GM19452 (cell line): ENCODE measurements around the gene ORM1.

Experiments used
- ATAC-seq: cut with Tn5 transposase; IDR thresholded peaks from one replicate; pipeline ENCODE4 v1.9.1; 2021; ENCODE audit not compliant: unreplicated experiment

The ORM1 gene

DNA sequence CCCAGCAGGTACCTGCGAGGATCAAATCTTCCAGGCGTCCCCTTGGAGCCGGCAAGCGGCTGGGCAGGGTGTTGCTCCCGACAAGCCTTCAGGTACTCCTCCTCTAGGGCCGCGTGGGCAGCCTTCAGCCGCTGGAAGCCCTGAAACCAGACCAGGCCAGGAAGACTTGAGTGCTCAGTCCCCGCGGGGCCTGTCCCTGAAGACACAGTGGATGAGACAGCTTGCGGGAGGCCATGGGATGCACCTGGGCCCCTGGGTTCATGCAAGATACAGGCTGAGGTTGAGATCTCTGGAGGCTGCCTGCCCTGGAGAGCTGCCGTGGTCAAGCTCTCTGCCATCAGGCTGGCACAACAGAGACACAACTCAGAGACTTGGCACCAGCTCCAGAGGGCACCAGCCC, 39.5 kb downstream of the ORM1 start:
- ATAC-seq, result no peak

DNA sequence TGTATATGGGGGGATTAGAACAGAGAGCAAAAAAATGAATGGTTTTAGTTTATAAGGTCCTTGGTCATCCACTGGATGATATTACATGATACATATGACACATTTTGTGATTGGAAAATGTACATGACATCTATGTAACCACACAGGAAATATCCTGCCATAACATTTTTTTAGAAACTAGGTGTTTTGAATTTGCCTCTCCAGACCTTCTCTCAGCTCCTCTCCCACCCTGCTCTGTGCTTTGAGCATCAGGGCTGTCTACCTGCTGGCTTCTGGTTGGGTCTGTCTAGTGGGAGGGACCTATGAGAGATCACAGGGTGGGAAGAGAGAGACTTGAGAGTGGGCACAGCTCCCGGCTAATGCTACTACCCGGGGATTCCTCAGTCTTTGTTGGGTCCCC, 40.5 kb downstream of the ORM1 start:
- ATAC-seq, result no peak

DNA sequence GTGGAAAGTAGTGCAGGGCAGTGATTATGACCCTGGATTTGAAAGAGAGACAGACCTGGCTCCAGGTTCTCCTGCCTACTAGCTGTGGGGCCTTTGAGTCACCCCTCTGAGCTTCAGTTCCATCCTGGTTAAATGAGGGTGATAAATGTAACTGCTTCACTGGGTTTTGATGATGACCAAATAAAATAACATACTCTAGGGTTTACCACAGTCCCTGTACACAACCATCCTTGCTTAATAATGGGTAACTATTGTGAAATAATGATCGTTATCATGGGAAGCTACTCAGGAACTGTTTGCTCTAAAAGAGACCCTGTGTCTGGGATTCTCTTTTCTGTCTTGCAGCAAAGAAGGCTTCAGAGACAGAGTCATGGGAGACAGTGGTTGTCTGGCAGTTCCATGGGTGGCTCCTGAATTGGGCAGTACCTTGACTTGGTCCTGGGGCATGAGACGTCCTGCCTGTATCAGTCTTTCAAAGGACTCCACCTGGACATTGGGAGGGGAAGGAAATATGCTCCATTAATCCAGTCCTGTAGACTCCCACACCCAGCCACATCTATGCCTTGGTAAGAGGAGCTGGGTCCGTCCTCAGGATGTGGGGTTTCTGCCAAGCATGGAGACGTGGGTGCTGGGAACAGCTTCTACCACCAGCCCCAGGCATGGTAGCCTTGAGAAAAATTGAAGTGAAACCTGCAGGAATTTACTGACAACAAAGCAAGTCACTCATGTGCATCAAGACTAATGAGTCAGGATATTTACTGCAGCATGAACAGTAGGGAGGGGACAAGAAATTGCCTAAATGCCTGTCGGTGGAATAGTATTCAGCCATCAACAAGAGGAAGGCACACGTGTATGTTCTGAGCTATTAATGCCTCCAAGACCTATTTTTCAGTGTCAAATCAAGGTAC, 41.5 kb downstream of the ORM1 start:
- no peak for ATAC-seq

DNA sequence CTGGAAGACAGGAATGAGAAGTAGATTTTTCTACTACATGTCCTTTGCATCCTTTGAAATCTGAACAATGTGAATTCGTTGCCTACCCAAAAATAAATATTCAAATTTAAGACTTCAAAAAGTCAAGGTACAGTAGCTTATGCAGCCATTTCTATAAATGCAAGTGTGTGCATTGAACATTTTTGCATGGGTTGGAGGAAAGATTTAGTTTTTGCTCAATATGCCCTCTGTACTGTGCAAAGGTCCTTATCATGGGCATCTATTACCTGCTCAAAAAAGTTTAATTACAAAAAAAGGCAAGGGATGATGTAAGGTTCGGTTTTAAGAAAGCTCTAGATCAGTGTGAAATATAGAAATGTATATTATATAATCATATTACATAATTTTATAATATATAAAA, 42.3 kb downstream of the ORM1 start:
- no peak for ATAC-seq

DNA sequence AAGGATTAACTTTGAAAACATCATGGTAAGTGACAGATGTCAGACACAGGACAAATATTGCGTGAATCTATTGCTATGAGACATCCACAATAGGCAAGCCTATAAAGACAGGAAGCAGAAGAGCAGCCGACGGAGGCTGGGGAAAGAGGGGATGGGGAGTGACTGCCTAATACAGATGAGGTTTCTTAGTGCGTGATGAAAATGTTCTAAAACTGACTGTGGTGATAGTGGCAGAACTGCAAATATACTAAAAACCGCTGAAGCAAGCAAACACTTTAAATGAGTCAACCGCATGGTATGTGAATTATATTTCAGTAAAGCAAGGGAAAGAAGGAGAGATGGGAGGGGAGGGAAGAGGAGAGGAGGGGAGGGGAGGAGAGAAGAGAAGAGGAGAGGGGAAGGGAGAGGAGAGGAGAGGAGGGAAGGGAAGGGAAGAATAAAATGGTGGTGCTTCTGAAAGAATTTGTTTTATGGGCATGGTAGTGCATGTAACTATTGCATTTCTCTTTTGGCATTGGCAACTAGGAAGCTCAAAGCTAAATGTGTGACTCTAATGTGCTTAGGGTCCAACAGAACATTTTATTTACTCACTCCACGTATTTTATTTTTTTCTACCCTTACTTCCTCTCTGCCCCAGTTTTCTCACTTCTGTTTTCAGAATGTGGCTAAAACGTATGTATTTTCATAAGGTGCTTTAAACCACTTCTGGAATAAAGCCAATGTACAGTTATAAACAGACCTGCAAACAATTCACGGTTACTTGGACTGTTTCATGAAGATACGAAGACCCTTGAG, 43.6 kb downstream of the ORM1 start:
- ATAC-seq, result peak; percentile 47

DNA sequence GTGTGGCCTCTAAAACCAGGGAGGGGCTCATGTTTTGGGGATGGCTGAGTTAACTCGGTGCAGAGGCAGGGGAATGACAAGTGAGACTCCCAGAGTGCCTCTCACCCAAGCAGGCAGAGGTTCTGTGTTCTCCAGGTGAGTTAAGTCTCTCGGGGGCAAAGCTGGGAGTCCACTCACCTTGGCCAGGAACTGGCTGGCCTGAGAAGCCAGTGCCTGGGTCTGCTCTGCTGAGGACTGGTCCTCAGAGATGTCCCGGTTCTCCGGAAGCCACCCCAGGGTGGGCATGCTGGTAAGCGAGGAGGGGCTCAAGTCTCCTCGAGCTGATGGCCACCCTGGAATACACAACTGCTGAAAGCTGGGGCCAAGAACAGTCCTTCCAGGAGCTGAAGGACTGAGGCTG, 44.5 kb downstream of the ORM1 start:
- ATAC-seq, result no peak

DNA sequence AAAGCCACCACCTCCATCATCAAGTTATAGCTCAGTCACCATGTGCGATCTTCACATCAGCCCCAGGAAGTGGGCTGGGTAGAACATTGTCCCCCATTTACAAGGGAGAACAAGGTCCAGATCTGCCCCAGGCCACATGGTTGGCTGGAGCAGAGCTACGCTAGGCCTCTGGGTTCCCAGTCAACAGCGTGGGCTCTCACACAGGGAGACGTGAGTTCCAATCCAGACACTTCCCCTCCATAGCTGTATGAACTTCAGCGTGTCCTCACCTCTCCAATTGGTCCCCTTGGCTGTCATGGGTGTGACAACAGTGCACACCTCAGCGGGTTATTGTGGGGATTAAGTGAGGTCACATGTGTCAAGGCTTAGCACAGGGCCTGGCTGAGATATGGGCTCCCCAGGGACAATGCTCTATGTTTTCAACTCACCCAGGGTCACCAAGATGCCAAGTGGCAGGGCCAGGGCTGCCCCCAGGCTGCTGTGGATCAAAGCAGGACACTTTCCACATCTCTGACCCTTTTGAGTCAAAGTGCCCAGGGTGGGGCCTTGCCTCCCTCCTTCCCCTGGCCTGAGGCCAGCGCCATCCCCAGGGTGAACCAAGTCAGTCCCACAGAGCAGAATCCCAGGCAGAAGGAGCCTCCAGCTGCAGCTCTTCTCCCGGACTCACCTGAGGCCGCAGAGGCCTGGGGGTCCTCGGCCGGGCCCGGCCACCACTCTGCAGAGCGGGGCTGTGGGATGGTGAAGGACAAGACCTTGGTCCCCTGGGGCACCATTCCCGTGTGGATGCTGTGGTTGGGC, 45.1 kb downstream of the ORM1 start:
- ATAC-seq, result no peak

DNA sequence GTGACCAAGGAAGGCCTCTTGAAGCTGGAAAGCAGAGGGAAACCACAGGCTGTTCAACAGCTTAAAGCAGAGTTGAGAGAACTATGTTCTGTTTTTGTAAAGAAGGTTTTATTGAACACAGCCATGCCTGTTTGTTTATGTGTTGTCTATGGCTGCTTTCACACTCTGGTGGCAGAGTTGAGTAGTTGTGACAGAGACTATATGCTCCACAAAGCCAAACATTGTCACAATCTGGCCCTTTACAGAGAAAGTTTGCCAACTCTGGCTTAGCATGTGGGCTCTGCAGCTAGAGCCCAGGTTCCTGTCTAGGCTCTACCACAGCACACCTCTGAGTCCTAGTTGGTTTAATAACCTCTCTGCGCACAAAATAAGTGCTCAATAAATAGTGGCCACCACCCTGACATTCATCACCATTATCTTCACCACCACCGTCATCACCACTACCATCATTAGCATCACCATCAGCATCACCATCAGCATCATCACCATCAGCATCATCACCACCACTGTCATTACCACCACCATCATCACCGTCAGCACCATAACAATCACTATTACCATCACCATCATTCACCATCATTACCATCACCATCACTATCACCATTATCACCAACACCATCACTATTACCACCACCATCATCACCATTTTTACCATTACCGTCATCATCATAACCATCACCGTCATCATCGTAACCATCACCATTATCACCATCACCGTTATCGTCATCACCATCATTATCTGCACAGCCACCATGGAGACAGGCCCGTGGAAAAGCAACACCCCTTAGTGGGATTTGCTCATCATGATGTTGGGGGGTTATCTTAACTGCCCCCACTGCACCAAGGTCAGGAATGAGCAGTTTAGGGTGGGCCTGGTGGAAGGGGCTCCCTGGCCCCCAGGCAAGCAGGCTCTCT, 46.6 kb downstream of the ORM1 start:
- no peak for ATAC-seq

DNA sequence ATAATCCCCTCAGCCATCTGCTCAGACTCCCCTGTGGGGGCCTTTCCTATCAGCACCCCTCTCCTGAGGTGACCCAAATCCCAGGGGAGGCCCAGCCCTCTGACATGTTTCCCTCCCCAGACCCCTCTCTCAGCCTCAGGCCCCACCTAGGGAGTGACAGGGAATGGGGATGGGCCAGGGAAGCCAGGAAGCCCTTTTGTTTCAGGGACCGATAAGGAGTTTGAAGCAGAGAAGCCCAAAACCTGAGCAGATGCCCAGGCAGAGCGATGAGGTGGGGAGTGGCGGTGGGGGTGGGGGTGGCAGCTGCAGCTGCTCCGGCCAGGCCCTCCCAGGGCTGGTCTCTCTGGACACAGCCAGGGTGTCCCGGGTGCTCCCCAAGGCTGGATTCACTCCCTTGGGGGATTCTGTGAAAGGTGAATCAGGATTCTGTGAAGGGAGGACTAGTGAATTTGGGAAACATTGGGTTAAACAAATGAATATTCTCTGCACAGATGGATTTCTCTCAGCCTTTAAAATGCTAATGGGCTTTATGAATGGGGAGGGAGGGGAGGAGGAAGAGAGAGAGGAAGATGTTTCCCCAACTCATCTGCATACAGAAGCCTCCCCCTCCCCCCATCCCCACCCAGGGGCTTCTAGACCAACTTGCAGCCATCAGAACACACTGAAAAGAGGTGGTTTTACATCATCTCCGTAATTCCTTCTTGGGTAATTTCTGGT, 47.5 kb downstream of the ORM1 start:
- ATAC-seq, result no peak

DNA sequence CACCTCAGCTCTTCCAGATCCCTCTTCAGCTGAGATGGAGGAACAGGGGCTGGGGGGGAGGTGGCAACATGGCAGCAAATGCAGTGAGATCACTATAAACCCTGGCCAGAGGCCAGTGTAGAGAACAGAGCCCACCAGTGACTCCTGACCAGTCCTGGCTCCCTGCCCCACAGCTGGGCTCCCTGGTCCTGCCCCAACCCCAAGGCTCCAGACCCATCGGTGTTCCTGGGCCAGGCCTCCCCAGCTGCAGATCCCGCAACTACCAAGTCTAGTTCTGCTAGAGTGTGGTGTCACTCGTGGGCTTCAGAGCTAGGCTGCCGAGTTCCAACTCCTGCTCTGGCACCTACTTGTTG, 48.0 kb downstream of the ORM1 start:
- no peak for ATAC-seq

DNA sequence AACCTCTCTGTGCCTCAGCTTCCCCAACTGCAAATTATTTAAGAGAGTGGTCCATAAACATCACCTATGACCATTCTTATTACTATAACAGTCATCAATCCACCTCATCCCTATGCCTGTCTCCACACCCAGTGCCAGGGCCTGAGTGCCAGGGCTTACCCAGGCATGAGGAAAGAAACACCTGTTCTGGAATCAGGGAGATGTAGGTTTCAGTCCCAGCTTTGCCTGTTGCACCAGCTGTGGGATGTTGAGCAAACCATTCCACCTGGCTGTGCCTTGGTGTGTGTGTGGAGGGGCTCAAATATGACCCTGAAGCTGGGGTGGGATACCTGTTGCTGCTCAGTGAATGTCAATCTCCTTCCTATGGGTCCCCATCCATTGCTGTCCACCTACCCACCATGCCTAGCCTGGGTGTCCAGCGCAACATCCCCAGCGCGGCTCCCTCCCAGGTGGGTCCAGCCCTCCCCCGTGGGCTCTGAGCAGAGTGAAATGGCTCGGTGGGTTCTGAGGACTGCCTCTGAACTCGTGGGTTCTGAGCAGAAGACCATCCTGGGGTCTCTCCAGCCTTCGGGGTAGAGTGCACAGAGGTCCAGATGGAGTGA, 48.5 kb downstream of the ORM1 start:
- no peak for ATAC-seq

DNA sequence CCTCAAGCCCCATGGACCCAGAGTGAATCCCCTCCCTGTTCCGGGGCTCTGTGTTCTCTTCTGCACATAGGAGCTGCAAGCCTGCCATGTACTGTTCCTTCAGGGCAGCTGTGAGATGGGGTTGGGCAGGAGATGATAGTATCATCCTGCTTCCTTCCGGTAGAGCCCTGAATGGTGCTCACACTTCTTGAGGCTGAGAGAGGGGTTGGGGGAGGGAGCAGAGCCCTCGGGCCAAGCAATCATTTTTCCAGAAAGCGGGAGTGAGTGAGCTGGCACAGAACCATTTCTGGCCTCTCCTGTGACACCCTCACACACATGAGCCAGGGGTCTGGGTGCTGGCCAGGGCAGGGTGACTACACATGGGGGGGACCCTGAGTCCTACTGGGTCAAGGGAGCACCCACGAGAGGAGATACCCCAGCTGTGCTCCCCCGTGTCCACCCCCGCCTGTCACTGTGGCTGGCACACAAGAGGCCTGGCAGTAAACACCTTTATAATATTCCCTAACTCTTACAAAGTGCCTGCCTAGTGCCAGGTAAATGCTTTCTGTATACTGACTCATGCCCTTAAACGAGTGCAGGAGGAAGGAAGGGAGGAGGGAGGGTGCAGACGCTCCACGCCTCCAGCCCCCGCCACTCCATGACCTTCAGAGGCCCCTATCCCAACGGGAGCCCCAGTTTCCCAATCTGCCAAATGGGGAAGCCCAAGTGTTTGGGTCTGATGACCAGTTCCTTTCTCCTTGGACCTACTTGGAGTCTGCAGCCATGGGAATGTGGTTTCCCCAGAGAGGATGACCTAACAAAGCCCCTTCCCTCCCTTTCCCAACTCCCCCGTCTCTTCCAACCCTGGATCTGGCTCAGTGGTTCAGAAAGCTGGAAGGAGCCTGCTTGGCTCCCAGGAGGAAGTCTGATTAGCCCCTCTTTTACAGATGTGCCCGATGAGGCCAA, 49.3 kb downstream of the ORM1 start:
- ATAC-seq, result no peak

DNA sequence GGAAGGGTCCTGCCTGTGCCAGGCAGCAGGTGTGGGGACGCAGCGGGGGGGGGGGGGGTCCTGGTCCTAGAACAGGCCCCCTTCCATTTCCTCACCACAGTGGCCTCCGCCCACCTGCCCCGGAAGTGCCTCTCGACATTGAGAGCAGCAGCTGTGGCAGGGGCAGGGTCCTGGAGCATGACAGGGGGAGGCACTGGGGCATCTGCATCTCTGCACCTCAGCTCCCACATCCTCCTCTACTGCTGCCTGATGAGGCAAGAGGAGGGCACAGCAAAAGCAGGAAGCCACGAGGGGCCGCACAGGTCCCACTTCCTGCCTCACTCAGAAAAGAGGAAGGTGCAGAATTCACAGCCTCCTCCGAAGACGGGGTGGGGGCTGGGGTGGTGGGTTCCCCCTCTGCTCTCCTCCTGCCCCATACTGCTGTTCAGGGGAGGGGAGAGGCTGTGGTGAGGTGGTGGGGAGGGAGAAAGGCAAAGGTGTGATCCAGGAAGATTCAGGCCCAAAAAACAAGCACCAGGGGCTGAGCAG, 50.1 kb downstream of the ORM1 start:
- ATAC-seq, result peak; percentile 94

DNA sequence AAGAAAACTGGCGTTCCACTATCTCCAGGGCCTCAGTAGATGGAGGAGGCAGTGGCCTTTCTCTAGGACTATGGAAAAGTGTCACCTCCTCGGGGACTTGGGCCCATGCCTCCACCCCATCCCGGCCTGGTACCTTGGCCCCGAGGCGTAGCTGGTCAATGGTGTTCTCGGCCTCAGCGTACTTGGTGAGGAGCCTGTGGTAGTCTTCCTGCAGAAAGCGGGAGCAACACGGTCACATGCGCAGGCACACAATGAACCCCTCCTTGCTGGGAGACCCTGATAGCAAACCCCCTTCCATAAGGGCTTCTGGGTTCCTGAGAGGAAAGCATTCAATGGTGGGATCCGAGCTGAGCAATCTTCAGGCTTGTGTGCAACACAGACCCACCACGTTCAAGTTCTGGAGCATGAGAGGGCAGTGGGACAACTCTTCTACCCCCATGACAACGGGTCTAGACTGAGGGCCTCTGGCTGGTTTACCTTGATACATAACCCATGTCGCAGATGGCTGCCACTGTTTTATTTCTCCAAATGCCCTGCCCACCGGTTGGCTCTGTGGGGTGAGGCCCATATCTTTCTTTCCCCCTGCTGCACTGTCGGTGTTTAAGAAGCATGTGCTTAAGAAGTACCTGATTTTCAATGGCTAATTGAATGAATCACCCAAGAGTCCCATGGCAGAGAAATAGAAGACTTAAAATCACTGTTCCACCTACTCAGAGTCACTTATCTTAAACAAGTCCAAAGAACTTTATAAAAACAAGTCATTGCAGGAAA, 51.2 kb downstream of the ORM1 start:
- ATAC-seq, result no peak

DNA sequence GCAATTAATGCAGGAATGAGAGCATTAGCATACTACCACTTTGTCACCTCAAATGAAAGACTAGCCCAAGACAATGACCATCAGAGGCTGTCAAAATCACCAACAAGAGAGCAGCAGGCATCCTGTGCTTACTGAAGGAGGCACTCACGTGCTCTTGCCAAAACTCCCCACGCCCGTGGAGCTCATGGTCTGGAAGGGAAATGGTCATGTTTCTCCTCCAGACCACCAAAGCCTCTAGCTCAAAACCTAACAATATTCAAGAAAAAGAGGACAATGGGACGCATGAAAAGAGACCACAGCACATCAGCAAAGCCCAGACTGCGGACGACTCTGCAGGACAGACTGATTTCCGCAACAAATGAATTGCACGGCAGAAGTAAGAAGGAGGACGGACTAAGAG, 52.0 kb downstream of the ORM1 start:
- no peak for ATAC-seq

DNA sequence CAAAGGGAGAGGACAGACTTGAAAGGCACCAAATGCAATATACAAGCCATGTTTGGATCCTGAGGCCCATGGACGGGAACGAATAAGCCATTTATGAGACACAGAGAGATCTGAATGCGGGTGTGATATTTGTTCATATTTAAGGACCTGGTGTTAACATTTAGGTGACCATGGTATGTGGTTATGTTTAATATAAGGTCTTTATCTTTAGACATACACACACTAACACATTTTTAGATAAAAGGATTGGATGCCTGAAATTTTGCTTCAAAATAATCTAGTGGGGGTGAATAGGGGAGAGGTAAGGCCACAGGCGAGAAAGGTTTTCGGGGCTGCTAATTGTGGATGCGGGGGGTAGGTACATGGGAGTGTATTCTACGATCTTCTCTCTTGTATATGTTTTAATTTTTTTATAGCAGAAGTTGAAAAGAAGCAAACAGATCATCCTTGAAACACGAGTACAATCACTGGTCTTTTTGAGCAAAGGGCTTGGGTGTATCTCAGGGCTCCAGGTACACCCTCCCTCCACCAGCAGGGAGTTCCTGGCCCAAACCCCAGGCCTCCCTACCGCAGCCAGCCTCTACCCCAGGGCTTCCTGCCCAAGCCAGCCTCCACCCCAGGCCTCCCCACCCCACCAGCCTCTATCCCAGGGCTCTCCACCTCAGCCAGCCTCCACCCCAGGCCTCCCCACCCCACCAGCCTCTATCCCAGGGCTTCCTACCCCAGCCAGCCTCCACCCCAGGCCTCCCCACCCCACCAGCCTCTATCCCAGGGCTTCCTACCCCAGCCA, 52.7 kb downstream of the ORM1 start:
- no peak for ATAC-seq
